AG04449 (cell line): ENCODE data around the gene TSPAN2.

Experiments
- CTCF ChIA-PET: fragments of 350-600 bp; formaldehyde crosslinking; extraction: SDS; loops from one replicate; lab custom pipeline; 2021; ENCODE audit warnings: antibody characterized with exemption; lab: Yijun Ruan, JAX
- POLR2A ChIA-PET: fragments of 400-600, 350-600 bp; formaldehyde crosslinking; extraction: SDS; loops from one replicate; lab custom pipeline; 2020; ENCODE audit warnings: antibody characterized with exemption, inconsistent platforms; lab: Yijun Ruan, JAX
- DNase-seq: peaks from one replicate; pipeline ENCODE4 v3.0.0-alpha.2; 2010; ENCODE audit warnings: low read depth, low spot score
- H3K4me3 ChIP-seq: 2 replicates; pipeline ENCODE4 v1.5.1; 2011; ENCODE audit warnings: low read depth, mild to moderate bottlenecking, control low read depth, low read length
- CTCF ChIP-seq: IDR thresholded peaks from one replicate; pipeline ENCODE4 v1.5.1; 2011; ENCODE audit warnings: mild to moderate bottlenecking, moderate library complexity, low read length, control low read depth, inconsistent platforms; ENCODE audit not compliant: insufficient read depth; ENCODE audit errors: missing control alignments

Gene TSPAN2

GRCh38 chr1:115136106-115136505 is 46.8 kb upstream of the TSPAN2 start:
- no peak overlapping the region for H3K4me3 ChIP-seq
- DNase-seq: no peak
- CTCF ChIA-PET: interaction anchor here (0.9 to 10.2 kb wide), 23 partner anchors 10 to 571 kb away, joined by 3 to 199 read pairs (median 6); partner anchors contain the start of gene NGF
- no peak for TF ChIP-seq CTCF
- POLR2A ChIA-PET: interaction anchor here (0.7 to 1.2 kb wide), 2 partner anchors 197 to 460 kb away, joined by 3 read pairs; no protein-coding TSS in a partner anchor

DNA sequence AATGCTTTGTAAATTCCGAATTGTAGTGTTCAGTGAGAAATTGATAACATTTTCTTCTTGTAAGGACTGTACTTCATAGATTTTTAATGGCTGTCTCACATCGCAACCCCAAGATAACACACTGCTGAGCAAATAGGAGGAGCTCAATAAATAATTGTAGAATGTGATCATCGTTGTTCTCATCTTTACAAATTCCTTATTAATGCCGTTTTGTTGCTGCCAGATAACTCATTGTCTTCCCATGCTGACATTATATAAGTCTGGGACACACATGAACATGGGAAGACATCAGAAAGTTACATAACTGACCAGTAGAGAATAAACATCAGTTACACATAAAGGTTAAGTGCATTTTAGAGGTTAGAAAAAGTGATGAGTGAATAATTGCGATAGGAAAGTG is 46.4 kb upstream of the TSPAN2 start:
- no peak for TF ChIP-seq CTCF
- CTCF ChIA-PET: interaction anchor here (1.2 to 10.2 kb wide), 14 partner anchors 9 to 459 kb away, joined by 3 to 199 read pairs (median 7); no protein-coding TSS in a partner anchor
- POLR2A ChIA-PET: interaction anchor here (0.7 kb wide), 1 partner anchor 197 kb away, joined by 3 read pairs; no protein-coding TSS in a partner anchor
- no peak for DNase-seq
- no peak overlapping the region for H3K4me3 ChIP-seq

- CTCF ChIA-PET: interaction anchor here (0.6 to 10.2 kb wide), 8 partner anchors 22 to 459 kb away, joined by 3 to 182 read pairs (median 18); no protein-coding TSS in a partner anchor
- POLR2A ChIA-PET: interaction anchor here (0.7 kb wide), 1 partner anchor 198 kb away, joined by 3 read pairs; no protein-coding TSS in a partner anchor
- TF ChIP-seq CTCF: no peak
- H3K4me3 ChIP-seq: no peak overlapping the region
- peak; percentile 72 for DNase-seq
These were observed 45.7 kb upstream of the TSPAN2 start for GRCh38 chr1:115134850-115135480.

DNA sequence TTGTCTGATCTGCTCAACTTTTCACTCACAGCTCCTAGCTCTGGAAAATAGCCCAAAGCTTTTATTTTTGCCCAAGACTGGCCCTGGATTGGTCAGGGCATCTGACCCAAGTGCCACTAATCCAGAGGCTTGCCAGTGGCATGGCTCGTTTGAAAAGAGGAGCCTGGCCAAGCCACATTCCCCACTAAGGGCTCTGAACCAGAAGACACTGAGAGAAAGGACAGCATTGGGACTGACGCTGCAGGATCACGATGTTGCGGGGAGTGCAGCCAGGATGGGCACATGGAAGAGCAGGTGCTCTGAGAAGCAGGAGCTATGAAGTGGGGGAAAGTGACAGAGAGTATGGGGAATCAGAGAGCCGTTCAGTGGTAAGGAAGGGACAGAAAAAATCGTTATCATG is 44.9 kb upstream of the TSPAN2 start:
- H3K4me3 ChIP-seq: no peak overlapping the region
- DNase-seq: no peak
- CTCF ChIA-PET: interaction anchor here (0.8 to 1.4 kb wide), 4 partner anchors 20 to 409 kb away, joined by 3 to 4 read pairs (median 3); no protein-coding TSS in a partner anchor
- POLR2A ChIA-PET: no interaction called here
- TF ChIP-seq CTCF: no peak

DNA sequence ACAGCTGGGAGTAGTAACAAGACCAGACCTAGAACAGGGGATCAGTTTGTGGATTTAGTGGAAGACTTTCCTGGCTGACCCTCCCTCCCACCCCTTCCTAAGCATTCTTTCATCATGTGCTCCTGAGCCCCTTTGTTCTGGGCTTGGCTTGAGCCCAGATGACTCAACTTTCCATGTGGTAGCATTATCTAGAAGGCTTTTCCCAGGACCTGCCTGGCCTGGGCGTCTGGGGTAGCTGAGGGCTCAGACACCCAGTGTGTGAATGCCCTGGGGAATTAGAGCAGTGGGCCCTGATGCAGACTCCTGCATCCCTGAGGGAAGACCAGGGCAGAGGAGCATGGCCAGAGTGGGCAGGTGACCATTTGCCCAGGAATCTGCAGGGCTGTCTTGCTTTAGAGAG is 44.1 kb upstream of the TSPAN2 start:
- DNase-seq: no peak
- H3K4me3 ChIP-seq: no peak overlapping the region
- CTCF ChIA-PET: interaction anchor here (0.8 to 1.9 kb wide), 6 partner anchors 11 to 410 kb away, joined by 3 to 5 read pairs (median 4); no protein-coding TSS in a partner anchor
- TF ChIP-seq CTCF: no peak
- POLR2A ChIA-PET: no interaction called here

DNA sequence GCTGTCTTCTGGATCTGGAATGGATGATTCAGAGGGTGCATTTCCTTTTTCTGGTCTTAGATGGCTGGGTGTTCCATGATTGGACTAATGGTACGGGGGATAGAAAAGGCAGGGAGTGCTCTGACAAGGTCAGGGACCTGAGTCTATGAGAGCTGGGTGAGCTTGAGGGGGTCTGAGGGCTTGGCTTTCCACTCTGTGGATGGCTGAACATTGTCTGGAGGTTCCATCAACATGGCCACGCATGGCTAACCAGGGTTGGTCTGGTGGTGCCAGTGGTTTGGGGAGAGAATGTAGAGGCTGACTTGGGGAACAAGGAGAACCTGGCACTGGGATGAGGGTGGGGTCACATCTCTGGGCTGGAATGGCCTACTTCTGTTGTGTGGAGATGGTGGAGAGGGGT is 41.5 kb upstream of the TSPAN2 start:
- ChIA-PET CTCF (interaction anchor here (0.7 to 1.7 kb wide), 2 partner anchors 9 to 19 kb away, joined by 3 to 5 read pairs; no protein-coding TSS in a partner anchor), POLR2A (no interaction called here)
- no peak overlapping the region for H3K4me3 ChIP-seq
- no peak for DNase-seq
- no peak for TF ChIP-seq CTCF
